ENCODE measurements around the gene HMGXB4. TPM values are rescaled to one million over a fixed set of nuclear protein-coding genes. Genes with fewer than 3 reads are reported as not detected.

The HMGXB4 gene
- total RNA-seq, 2 experiments from 2014 or later: 33.7 to 38.2 TPM

GRCh38 chr22:35311551-35311999 lies 54.3 kb downstream of the HMGXB4 start:
- no peak overlapping the region for H3K4me3 Mint-ChIP-seq
- POLR2A ChIA-PET: no interaction called here
- H3K9me3 Mint-ChIP-seq: no peaks in the 10 kb centered on the region
- DNase-seq: no peak
- no peak for ATAC-seq
- H3K27me3 Mint-ChIP-seq: no peaks in the 10 kb centered on the region
- CTCF ChIA-PET: interaction anchor here (1.1 kb wide), 1 partner anchor 54 kb away, joined by 3 read pairs; no protein-coding TSS in a partner anchor
- H3K27ac Mint-ChIP-seq: no peak overlapping the region
- no peak for TF ChIP-seq CTCF (IDR thresholded peaks at IDR 0.05)
- no peaks in the 10 kb centered on the region for H3K36me3 Mint-ChIP-seq (ENCODE audit: low read depth)
- H3K4me1 Mint-ChIP-seq (ENCODE audit: low read depth): peaks cover 69% of the 10 kb centered on the region
- intact Hi-C loops (cut with micrococcal nuclease): no loop called here

- Mint-ChIP-seq H3K4me3 (no peak overlapping the region), H3K4me1 (ENCODE audit: low read depth) (peaks cover 61% of the 10 kb centered on the region), H3K9me3 (no peaks in the 10 kb centered on the region), H3K27ac (peak overlapping the region; percentile 62), H3K36me3 (ENCODE audit: low read depth) (no peaks in the 10 kb centered on the region), H3K27me3 (no peaks in the 10 kb centered on the region)
- no peak for TF ChIP-seq CTCF (IDR thresholded peaks at IDR 0.05)
- CTCF ChIA-PET: no interaction called here
- POLR2A ChIA-PET: no interaction called here
- ATAC-seq (no peak), DNase-seq (peak; percentile 26)
- intact Hi-C loops (cut with micrococcal nuclease): no loop called here
Measured at GRCh38 chr22:35312198-35313059, 55.1 kb downstream of the HMGXB4 start.

- intact Hi-C loops (cut with micrococcal nuclease): no loop called here
- no peak overlapping the region for H3K4me3 Mint-ChIP-seq
- peak overlapping the region; percentile 16 for H3K27ac Mint-ChIP-seq
- H3K27me3 Mint-ChIP-seq: no peaks in the 10 kb centered on the region
- H3K9me3 Mint-ChIP-seq: no peaks in the 10 kb centered on the region
- H3K4me1 Mint-ChIP-seq (ENCODE audit: low read depth): peaks cover 50% of the 10 kb centered on the region
- peak; percentile 61 for DNase-seq
- ChIA-PET POLR2A (interaction anchor here (1.0 kb wide), 1 partner anchor 13 kb away, joined by 3 read pairs; no protein-coding TSS in a partner anchor), CTCF (no interaction called here)
- H3K36me3 Mint-ChIP-seq (ENCODE audit: low read depth): no peaks in the 10 kb centered on the region
- ATAC-seq: peak; percentile 76
- no peak for TF ChIP-seq CTCF (IDR thresholded peaks at IDR 0.05)
Measured at GRCh38 chr22:35313311-35314121, 56.2 kb downstream of the HMGXB4 start.

GRCh38 chr22:35314161-35314942 lies 57.1 kb downstream of the HMGXB4 start:
- Mint-ChIP-seq H3K27ac (peak overlapping the region; percentile 17), H3K4me1 (ENCODE audit: low read depth) (peaks cover 42% of the 10 kb centered on the region), H3K36me3 (ENCODE audit: low read depth) (no peaks in the 10 kb centered on the region), H3K9me3 (no peaks in the 10 kb centered on the region), H3K4me3 (no peak overlapping the region), H3K27me3 (no peaks in the 10 kb centered on the region)
- DNase-seq (no peak), ATAC-seq (no peak)
- intact Hi-C loops (cut with micrococcal nuclease): no loop called here
- CTCF ChIA-PET: no interaction called here
- no peak for TF ChIP-seq CTCF (IDR thresholded peaks at IDR 0.05)
- POLR2A ChIA-PET: interaction anchor here (1.0 kb wide), 1 partner anchor 12 kb away, joined by 3 read pairs; no protein-coding TSS in a partner anchor
